Regular cardiac myocyte (primary cell): ENCODE results near the gene LRRC9. TPM values are rescaled to one million over a fixed set of nuclear protein-coding genes. Genes with fewer than 3 reads are reported as not detected.

Source experiments
- total RNA-seq: library from RNA; depleted of rRNA; stranded (reverse); fragments of >200 nt; gene quantifications from 2 replicates; pipeline ENCODE4 v1.2.3, GENCODE V29; 2014

The LRRC9 gene
- total RNA-seq: not detected in 2 replicates

GRCh38 chr14:59919570-59920377 is at the start of gene LRRC9:
TSS of gene LRRC9 (plus strand) at chr14:59920144.

GRCh38 chr14:59870277-59871165 is 49.4 kb upstream of the LRRC9 start, which contains the start of gene RTN1:
TSS of gene RTN1 (minus strand) at chr14:59870776. CDS start at chr14:59870630, 146 bp downstream.

GRCh38 chr14:60091550-60092525 is 171.9 kb downstream of the LRRC9 start, which contains the start of gene PCNX4:
TSS of gene PCNX4 (plus strand) at chr14:60091923. CDS start at chr14:60107639, 15,716 bp downstream.

Other genes starting within 250 kb of the LRRC9 start
- under 0.01 and 0.19 TPM in 2 replicates for gene RTN1, start 49.4 kb upstream of the LRRC9 start, total RNA-seq
- gene PCNX4, start 171.8 kb downstream of the LRRC9 start, total RNA-seq: 71.3 and 98.1 TPM in 2 replicates
- 85.1 and 94.7 TPM in 2 replicates for gene DHRS7, start 245.3 kb downstream of the LRRC9 start, total RNA-seq